ENCODE measurements around the gene PTPRS.

The PTPRS gene

DNA sequence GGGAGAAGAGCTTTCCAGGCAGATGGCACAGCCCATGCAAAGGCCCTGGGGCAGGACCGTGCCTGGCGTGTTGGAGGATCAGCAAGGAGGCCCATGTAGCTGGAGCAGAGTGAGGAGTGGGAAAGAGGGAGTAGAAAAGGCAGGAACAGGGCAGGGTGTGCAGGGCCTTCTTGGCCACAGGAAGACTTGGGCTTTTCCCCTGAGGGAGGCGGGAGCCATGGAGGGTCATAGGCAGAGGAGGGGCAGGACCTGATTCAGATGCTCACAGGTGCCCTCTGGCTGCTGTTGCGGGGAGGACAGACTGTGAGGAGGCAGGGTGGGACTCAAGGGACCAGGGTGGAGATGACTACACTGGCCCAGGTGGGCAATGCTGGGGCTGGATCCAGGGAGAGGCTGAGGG lies 13.8 kb upstream of the PTPRS start:
- DNase-seq = no peak

DNA sequence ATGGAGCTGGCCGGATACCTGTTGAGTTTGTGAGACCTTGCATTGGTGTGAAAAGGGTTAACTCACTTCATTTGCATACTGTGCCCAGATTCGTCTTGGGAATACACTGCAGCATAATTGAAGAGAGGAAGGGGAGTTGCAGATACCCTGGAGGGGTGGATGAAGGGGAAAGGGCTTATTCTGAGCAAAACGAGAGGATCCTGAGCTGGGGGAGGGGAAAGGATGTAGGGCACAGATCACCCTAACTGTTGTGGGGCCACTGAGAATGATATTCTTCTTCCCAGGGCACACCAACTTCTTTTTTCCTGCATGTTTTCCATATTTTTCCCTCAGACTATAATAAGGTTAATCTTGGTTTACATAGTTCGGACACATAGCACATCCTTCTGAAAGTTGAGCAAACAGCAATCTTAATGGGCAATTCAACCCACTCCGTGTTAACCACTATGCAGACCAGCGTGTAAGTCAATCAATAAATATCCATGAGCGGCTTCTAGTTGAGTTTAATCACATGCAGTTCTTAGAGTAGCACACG lies 11.7 kb upstream of the PTPRS start:
- no peak for DNase-seq

DNA sequence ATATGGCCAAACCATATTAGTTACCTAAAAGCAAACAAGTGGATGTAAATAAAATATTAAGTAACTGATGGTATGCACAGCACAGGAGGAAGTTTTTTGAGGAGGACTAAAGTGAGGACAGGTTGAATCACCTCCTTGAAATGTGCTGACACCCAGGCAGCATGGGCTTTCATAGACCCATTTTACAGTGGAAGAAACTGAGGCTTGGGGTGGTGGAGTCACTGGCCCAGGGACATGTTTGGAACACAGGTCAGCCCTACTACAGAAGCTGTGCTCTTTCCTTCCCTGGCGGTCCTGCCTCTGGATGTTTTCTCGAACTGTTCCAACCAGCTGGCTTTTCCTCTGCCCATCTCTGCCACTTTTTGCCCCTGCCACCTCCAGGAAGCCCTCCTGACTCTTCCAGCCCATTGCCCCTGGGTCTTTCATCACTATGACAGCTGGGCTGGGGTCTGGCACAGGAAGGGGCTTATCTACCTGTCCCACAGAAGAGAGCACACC lies 11.2 kb upstream of the PTPRS start:
- no peak for DNase-seq

DNA sequence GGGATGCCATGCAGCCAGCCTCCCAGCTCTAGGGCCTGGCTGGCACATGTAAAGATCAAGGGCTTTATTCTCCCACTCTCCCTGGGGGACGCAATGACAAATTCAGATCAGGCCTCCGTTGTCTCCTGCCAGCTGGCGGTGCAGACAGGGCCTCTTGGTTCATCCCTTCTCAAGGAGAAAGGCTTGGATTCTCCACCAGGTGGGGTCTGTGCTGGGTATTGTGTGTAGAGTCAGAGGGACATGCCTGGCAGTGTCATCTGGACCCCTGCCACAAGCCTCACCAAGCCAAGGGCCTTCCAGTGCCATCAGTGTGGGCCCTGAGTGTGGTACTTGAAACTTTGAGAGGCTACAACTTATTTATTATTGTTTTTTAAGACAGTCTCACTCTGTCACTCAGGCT lies 8.4 kb upstream of the PTPRS start:
- DNase-seq = no peak

DNA sequence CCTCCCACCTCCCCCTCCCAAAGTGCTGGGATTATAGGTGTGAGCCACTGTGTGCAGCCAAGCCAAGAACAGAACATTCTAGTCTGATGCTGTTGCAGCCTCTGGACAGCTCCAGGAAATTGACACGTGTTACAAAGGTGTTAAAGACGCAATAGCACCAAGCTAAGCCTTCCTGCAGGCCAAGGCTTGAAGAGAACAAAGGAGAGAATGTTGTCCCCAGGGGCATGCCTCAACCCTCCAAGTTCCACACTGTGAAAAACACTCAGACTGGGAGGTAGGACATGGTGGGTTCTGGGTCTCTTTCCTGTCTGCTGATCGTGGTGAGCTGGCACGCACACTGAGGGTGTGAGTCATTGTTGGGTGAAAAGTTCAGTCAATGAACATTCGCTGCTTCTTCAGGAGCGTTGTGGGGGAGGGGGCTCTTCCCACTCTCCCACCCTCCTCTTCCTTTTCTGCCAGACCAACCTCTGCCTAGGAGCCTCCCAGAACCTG lies 5.3 kb upstream of the PTPRS start:
- DNase-seq = no peak

DNA sequence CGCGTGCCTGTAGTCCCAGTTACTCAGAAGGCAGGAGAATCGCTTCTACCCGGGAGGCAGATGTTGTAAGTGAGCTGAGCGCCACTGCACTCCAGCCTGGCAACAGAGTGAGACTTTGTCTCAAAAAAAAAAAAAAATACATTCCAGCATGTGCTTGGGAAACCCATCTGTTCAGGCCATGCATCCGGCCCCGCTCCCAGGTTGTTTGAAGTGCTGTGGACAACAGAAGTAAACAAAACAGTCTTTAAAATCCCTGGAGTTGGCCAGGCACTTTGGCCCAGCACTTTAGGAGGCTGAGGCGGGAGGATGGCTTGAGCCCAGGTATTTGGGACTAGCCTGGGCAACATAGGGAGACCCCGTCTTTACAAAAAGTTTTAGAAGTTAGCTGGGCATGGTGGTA lies 3.2 kb upstream of the PTPRS start:
- DNase-seq = no peak

DNA sequence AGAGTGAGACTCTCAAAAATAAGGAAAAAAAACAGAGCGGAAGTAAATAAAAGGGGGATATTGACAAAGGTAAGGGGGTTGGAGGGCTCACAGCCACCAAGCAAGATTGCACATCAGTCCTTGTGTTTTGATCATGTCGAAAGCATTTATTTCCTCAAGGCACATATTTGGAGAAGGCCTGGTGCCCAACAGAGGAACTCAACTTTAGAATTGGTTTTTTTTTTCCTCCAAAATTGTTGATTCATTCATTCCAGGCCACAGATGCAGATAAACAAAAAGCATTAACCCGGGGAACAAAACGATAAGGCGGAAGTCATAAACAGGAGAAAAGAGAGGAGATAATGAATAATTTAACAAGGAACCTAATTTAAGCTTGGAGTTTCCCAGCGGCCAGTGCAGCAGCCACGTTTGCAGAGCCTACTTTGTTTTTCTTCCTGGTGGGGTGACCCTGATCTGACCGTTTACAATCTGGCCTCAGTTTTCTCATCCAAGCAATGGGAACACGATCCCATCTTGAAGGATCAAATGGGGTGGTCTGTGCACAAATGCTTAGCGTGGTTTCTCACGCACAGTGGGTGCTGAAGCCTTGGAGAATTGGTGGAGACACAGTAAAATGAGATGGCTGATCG lies 2.1 kb upstream of the PTPRS start:
- DNase-seq = no peak

DNA sequence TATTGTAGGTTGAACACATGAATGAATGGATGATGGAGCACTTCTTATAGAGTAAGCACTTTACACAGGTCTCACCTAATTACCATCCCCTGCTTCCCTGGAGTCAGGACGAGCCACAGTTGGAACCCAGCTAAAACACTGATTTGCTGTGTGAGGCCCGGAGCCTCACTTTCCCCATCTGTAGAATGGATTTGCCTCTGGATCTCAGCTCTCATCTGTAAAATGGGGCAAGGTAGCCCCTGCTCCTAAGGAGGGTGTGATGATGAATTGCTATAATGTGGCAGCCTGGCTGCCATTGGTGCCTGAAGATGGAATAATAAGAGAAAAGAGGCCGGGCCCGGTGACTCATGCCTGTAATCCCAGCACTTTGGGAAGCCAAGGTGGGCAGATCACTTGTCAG lies 1.4 kb upstream of the PTPRS start:
- DNase-seq = no peak

DNA sequence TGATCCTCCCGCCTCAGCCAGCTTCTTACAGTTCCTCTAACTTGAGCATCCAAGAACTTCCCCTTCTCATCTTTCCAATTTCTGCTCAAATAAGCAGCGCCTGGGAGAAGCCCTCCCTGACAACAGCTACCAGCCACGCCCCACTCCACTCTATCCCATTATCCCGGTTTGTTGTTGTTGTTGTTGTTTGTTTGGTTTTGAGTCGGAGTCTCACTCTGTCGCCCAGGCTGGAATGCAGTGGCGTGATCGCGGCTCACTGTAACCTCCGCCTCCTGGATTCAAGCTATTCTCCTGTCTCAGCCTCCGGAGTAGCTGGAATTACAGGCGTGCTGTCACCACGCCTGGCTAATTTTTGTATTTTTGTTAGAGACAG lies 822 bp upstream of the PTPRS start:
- no peak for DNase-seq

DNA sequence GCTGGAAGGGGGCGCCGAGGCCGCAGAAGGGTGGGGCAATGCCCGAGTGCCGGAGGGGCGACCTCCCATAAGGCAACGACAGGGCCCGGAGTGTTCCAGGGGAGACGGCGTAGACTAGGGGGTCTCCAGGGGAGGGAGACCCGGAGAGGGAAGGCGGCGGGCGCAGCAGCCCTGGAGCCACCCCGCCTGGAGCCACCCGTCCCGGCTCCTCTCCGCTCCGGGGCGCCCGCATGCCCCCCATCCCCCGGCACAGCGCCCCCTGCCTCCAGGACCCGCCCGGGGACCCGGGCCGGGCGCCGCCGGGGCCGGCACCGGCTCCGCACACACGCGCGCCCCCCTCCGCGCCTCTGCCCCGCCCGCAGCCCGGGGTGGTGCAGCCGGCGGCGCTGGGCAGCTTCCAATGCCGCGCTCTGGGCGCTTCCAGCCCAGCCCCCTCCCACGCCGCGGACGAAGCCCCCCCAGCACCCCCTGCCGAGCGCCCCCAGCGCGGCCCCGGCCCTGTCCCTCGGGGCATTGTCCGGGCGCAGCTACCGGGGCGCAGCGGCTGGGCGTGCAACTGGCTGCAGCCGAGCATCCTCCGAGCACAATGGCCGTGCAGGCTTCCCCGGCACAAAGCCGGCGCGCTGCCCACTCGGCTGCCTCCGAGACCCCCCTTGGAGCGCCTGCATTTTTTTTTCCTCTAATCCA lies 519 bp downstream of the PTPRS start:
- no peak for DNase-seq

DNA sequence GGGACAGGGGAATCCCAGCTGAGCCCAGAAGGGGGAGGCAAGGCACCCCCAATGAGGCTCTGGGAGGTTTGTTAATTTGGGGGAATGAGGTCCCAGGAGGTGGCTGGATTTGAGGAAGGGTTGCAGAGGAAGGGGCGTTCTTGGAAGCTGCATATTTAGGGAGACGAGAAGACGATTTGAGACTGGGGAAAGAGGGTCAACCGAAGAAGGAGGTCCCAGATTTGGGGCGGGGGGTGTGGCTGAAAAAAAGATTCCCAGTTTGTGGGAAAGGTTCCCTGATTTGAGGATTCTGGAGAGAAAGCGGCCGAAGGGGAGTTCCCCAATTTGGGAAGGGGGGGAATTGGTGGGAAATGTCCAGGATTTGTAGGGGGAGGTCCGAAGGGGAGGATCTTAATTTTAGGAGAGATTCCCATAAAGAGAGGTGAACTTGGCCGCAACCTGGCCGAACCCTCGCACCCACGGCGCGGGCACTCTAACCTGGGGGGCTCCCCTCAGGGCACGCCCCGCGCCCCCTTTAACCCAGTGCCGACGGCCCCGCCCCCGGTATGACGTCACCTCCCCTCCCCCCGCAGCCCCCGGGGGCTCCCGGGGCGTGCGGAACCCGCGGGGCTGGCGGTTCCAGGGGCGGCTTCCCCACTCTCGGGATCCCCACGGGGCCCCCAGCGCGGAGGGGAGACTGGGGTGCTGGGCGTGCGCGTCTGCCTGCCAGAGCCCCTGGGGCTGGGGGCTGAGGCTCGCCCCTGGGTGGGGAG lies 1.2 kb downstream of the PTPRS start:
- no peak for DNase-seq

DNA sequence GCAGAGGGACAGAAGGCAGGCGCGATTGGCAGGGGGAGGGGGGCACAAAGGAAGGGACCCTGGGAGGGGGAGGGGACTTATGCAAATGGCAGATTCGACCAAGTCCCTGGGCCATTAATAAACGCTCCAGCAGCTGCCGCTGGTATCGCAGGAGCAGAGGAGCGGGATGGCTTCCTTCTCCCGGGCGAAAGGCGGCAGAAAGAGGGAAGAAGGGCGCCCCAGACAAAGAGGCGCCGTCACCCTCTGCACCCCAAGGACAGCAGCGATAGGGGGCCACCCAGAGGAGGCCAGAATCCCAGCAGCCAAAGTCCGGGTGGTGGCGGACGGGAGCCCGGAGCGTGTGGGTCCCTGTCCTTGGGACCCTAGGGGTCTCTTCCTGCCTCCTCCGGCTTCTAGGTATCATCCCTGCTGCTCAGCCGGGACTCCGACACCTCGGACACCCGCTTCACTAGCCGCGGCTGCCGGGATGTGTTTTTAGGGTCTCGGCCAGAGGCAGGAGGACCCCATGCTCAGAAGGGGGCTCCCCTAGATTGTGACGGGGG lies 1.9 kb downstream of the PTPRS start:
- DNase-seq = no peak

DNA sequence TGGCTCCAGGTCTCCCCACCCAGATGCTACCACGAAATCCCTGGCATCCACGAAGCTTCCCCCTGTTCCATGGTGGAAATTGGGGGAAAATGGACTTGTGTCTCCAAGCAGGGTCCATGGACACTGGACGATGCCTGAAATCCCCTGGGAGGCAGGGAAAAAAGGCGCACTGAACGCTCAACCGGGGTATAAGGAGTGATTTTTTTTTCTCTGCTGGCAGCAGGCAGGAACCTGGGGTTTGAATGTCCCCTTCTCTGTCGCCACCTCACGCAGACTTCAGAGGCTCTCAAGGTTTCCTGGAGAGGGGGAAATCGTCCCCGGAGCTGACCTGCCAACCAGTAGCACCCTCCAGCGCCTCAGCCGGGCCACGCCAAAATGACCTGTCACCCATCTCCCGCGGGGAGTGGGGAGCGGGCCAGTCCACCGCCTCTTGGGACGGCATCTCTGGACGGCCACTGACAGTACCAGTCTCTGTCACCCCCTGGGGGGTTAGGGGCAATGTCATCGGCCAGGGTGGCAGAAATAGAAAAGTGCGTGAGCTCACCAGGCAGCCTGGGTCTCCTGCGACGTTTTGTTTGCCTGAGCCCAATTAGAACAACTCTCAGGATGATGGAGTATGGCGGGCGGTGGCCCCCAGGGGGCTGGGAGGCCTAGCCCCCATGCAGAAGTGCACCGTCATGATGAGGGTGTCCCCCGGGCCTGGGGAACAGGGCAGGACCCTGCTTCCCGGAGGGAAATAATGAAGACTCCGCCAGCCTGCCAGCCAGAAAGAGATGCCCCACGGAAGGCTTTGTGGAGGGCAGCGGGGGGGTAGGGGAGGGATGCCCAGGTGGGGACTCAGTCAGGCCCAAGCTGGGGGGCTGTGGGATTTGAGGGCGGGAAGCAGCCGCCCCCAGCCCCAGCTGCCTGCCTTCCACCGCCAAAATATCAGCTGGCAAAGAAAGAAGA lies 2.6 kb downstream of the PTPRS start:
- no peak for DNase-seq

DNA sequence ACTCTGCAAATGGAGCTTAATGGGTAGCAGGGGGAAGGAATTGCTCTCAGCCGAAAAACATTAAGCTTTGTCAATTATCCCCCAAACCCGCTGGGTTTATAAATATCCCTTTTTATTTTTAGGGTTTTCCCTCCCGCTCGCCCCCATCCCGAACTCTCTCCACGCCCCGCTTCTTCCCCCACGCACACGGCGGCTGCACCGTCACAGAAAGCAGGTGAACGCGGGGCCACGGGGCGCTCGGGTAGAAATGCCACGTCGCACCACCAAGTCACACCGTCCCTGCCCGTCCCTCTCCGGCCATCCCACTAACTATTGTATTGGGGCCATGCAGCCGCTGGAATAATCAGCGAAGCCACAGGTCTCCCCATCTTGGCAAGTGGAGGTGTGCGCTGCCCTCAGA lies 3.5 kb downstream of the PTPRS start:
- no peak for DNase-seq

DNA sequence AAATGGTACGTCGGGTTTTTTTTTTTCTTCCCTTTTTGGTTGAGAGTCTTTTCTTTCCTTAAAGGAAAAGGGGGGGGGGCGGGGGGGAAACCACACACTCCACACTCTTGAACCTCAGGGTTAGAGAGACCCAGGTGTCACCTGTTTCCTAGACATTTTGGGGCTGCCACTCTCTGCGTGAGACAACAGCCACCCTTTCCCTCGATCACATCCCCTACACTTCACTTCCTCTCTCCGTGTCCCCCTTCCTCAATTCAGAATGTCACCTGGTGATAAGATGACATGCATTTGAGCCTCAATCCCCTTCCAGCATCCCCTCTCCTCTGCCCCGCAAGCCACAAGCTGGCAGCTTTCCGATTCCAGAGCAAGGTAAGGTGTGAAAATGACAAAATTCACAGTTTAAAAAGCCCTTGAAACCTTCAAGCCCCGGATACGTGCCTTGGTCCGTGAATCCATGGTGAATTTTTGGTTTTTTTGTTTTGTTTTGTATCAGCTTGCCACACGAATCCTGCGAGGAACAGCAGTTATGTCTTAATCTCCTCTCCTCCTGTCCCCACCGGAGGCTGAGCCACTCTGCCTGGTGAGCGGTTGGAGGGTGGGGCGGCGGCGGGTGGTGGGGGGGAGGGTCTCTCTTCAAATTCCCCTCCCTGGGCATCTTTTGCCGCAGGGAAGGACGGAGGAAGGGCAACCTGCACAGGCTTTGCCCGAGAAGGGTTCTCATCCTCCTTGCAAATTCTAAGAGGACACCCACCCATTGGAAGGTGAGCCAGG lies 4.2 kb downstream of the PTPRS start:
- no peak for DNase-seq

DNA sequence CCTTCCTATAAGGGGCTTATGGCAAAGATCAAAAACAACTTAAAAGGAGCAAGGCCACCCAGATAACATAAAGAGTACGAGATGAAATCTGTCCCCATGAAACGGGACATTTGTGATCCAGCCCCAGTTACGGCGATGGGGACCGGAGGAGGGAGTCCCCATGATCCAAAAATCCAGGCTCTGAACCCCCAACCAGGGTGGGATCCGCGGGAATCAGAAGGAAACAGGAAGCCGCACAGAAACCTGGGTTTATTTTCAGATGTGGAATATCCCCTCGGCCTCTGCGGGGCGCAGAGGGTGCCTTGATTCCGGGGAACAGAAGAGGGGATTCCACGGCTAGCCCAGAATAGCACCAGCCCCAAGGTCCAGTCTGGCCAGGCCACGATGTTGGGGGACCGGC lies 5.0 kb downstream of the PTPRS start:
- DNase-seq = no peak

DNA sequence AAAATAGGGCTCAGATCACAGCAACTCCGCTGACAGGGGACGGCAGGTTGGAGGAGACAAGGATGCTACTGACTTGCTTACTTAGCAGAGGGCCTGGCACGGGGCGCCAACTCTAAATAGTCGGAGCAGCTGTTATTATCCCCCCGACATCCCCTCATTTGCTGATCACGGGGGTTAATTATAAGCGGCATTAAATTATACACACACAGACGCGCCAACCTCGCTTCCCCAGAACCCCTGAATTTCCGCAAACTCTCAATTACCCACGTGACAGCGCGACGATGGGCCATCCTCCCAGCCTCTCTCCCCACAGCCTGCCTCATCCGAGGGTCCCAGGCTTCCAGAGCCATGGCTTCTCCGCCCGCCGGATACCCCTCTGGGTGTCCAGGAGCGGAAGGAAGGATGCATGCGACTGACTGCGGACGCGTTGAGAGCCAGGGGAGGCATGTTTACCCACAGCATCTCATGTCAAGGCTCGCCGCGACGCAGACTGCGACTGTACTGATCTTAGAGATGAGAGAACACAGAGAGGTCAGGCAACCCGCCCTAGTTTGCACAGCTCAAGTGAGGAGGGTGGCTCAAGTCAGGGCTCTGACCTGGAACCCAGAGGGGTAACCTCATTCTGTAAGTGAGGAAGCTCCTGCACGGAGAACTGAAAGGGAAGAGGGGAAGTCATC lies 5.7 kb downstream of the PTPRS start:
- no peak for DNase-seq

DNA sequence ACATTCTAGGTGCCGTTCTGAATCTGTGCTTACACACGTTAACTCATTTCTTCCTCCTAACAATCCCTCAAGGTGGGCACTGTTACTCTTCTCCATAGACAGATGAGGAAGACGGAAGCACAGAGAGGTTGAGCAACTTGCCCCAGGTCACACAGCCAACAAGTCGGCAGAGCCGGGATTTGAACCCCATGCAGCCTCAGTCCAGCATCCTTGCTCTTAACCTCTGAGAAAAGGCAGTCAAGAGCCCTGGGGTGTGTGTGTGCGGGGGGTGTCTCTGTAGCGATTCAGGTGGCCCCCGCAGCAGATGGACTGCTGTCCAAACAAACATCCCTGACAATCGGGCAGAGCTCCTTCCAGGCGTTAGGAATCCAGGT lies 6.3 kb downstream of the PTPRS start:
- no peak for DNase-seq

DNA sequence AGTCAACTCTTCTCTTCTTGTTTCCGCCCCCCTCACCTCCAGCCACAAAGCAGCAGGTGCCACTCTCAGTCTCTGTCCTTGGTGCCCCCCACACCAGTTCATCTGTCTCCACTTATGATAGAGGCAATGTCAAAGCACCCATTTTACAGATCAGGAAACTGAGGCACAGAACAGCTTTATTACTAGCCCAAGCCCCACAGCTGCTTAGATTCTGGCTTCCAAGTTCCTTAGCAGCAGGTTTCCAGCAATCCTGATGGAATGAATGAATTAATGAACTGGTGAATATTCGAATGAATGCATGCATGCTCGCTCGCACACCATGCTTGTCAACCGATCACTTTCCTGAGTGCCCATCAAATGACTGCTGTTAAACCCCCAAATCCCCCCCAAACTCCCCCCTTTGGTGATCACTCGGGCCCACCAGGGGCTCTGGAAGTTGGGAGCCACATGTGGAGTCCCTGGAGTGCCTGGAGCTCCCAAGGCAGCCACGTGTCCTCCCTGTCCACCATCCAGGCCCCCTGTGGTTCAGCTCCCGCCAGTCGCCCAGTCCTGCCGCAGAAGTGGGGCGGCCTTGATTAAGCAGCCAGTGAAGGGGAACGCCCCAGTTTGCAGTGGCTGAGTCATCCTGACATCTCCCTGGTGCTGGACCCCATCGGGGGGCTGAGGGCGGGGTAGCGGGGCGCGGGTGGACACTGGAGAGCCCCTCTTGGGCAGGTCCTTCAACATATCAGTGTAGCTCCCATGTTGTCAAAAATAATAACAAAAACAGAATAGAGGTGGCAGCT lies 6.8 kb downstream of the PTPRS start:
- DNase-seq = no peak

DNA sequence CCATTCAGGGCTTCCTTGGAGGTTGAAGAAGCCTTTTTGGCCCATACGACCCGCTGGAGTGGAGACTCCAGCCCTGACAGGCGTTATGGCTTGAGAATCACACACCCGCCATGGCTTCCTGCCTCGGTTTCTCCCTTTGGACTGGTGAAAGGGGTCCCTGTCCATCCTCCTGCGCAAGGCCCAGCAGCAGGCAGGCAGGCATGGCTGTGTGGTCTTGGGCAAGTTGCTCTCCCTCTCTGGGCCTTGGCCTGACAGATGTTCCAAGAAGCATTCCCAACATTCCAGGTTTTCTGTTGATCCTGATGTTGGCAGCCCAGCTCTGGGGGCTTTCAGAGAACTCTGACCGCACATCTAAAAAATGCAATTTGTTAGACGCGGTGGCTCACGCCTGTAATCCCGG lies 8.1 kb downstream of the PTPRS start:
- no peak for DNase-seq

Measured in NCI-H2107 (cell line).